ENCODE results near the gene TMCC3. TPM values are rescaled to one million over a fixed set of nuclear protein-coding genes. Genes with fewer than 3 reads are reported as not detected.
A peak's percentile ranks its signal among the peaks of the same experiment; 100 is the strongest.

TMCC3 gene
- total and polyA plus RNA-seq, 2 experiments from 2014 or later, result 1.4 to 3.6 TPM

- Histone ChIP-seq H3K4me3 (no peak overlapping the region), H3F3A (replicated peaks; ENCODE audit: low read depth) (0 out of 2 replicates have a peak, but pooled peaks cover 2% of the 10 kb centered on the region), H3K36me3 (ENCODE audit: insufficient read depth) (no peaks in the 10 kb centered on the region), H3K9me2 (ENCODE audit: insufficient read depth) (0 out of 2 replicates have a peak, but pooled peaks cover 5% of the 10 kb centered on the region), H3K27me3 (ENCODE audit: insufficient read depth) (no peaks in the 10 kb centered on the region), H2AFZ (no peak overlapping the region), H3K4me1 (ENCODE audit: insufficient read depth) (peaks cover 43% of the 10 kb centered on the region), H4K20me1 (replicated peaks; ENCODE audit: insufficient read depth) (no peaks in the 10 kb centered on the region), H3K4me2 (peak overlapping the region; percentile 29; the same call in 1 of the 2 replicates), H3K79me2 (replicated peaks; ENCODE audit: insufficient read depth) (no peaks in the 10 kb centered on the region), H3K27ac (ENCODE audit: low read depth) (no peak overlapping the region)
- peak; percentile 55 for ATAC-seq
- no peak for TF ChIP-seq POLR2AphosphoS5 (IDR thresholded peaks at IDR 0.05; ENCODE audit: low read depth)
- TF ChIP-seq ETS1 (IDR thresholded peaks at IDR 0.05), result no peak
- TF ChIP-seq ZNF462 (CRISPR knock-in tag; IDR thresholded peaks at IDR 0.05), result no peak
- TF ChIP-seq ZNF114 (CRISPR knock-in tag; IDR thresholded peaks at IDR 0.05), result no peak
- TF ChIP-seq STAT1 (IDR thresholded peaks at IDR 0.05; ENCODE audit: unreplicated experiment), result no peak
- TF ChIP-seq EZH2phosphoT487 (IDR thresholded peaks at IDR 0.05; ENCODE audit: unreplicated experiment), result no peak
- no peak for TF ChIP-seq NANOG (IDR thresholded peaks at IDR 0.05; ENCODE audit: borderline replicate concordance)
- TF ChIP-seq JUNB (IDR thresholded peaks at IDR 0.05; ENCODE audit: unreplicated experiment), result no peak
- no peak for TF ChIP-seq CTCF (conservative IDR thresholded peaks at IDR 0.05; ENCODE audit: low read depth in 2 of 2)
- TF ChIP-seq CREB1 (CRISPR knock-in tag; IDR thresholded peaks at IDR 0.05; ENCODE audit: low read depth), result no peak
- TF ChIP-seq EZH2 (IDR thresholded peaks at IDR 0.05; ENCODE audit: low read depth, unreplicated experiment), result no peak
- no peak for TF ChIP-seq REST (IDR thresholded peaks at IDR 0.05; ENCODE audit: unreplicated experiment)
- TF ChIP-seq ZNF331 (CRISPR knock-in tag; IDR thresholded peaks at IDR 0.05; ENCODE audit: low read depth), result no peak
- H3K27ac Mint-ChIP-seq, result no peak overlapping the region
- peaks cover 7% of the 10 kb centered on the region for H3K9me3 Mint-ChIP-seq
- no peak for DNase-seq (ENCODE audit: low spot score)
- peaks cover 5% of the 10 kb centered on the region for H3K36me3 Mint-ChIP-seq (ENCODE audit: low read depth)
- peaks cover 35% of the 10 kb centered on the region for H3K4me1 Mint-ChIP-seq
- no peak overlapping the region for H3K4me3 Mint-ChIP-seq
- peaks cover 1% of the 10 kb centered on the region for H3K27me3 Mint-ChIP-seq (ENCODE audit: insufficient read depth, low read depth, poor library complexity)
Measured at GRCh38 chr12:94678849-94679248, 28.5 kb upstream of the TMCC3 start.

Measured in GM23338 (cell line).